Large intestine (tissue), 3 donors: ENCODE results near the gene SDK1. TPM values are rescaled to one million over a fixed set of nuclear protein-coding genes. Genes with fewer than 3 reads are reported as not detected.

ENCODE experiments used
- DNase-seq, 2 donors: peaks; one replicate each; pipeline versions ENCODE4 v3.0.0 to v3.0.0-alpha.2; 2013
- H3K27ac ChIP-seq: one replicate; pipeline ENCODE4 v1.5.1; 2013; ENCODE audit warnings: low read length
- H3K27me3 ChIP-seq: 2 replicates; pipeline ENCODE4 v1.6.1; 2013; ENCODE audit warnings: low read length; ENCODE audit not compliant: control insufficient read depth, insufficient read depth
- H3K36me3 ChIP-seq: 2 replicates; pipeline ENCODE4 v1.6.1; 2013; ENCODE audit warnings: low read length; ENCODE audit not compliant: control insufficient read depth, insufficient read depth
- H3K4me1 ChIP-seq: one replicate; pipeline ENCODE4 v1.6.1; 2013; ENCODE audit warnings: low read length; ENCODE audit not compliant: control insufficient read depth, insufficient read depth
- H3K4me3 ChIP-seq: one replicate; pipeline ENCODE4 v1.5.1; 2013; ENCODE audit warnings: low read length
- H3K9me3 ChIP-seq: one replicate; pipeline ENCODE4 v1.6.1; 2013; ENCODE audit warnings: mild to moderate bottlenecking, low read depth, low read length, moderate library complexity; ENCODE audit not compliant: control insufficient read depth
- WGBS: methylation state at CpG from one replicate; pipeline ENCODE4 v1.1.5; 2013; ENCODE audit warnings: low lambda C conversion rate; ENCODE audit not compliant: insufficient coverage; 5-methylcytosine and 5-hydroxymethylcytosine counted together
- polyA plus RNA-seq: library from polyadenylated mRNA; unstranded; fragments of 120-200 nt; gene quantifications from one replicate; pipeline ENCODE4 v1.2.1, GENCODE V29; 2013

The SDK1 gene
- polyA plus RNA-seq, 1 donor: 6.4 TPM

DNA sequence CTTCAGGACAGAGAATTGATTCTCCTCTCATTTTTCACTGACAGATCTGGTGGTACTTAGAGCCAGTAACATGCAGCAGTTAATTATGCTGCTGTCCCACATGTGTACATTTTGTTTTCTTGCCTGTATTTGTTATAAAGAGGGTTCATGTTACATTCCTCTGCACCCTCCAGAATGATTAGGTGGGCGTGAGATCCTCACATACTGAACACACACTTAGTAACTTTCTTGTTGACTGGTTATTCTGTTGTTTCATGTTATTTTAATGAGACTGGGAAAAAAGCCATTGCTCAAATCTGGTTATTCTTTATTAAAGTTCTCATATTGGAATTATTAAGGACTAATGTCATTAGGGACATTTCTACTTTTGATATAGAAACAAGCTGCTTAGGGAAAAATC lies 409.1 kb downstream of the SDK1 start:
- H3K4me3 ChIP-seq: no peak overlapping the region
- H3K27ac ChIP-seq: no peak overlapping the region
- H3K27me3 ChIP-seq: no peaks in the 10 kb centered on the region
- H3K4me1 ChIP-seq: no peaks in the 10 kb centered on the region
- H3K9me3 ChIP-seq: no peaks in the 10 kb centered on the region
- no peak for DNase-seq
- WGBS: no CpG with 5 or more reads among the region's 1 CpG
- no peaks in the 10 kb centered on the region for H3K36me3 ChIP-seq

DNA sequence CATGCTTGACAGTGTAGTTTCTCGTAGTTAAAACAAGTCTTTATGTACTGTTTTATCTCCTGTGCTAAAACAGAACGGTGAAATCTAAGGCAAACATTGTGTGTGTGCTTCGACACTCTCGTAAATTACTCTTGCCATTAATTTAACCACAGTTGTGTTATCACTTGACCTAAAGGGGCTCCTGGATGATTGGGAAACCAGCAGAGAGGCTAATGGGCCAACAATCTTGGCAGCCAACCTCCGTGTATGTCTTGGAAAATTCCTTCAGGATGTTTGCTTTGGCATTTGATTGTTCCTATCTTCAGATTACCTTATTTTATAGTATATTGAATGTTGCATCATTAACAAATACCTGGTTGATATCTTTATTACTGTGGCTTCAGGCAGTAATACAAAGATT lies 409.5 kb downstream of the SDK1 start:
- no peaks in the 10 kb centered on the region for H3K9me3 ChIP-seq
- H3K27me3 ChIP-seq: no peaks in the 10 kb centered on the region
- no peaks in the 10 kb centered on the region for H3K36me3 ChIP-seq
- no CpG with 5 or more reads among the region's 5 CpGs for WGBS
- H3K4me1 ChIP-seq: no peaks in the 10 kb centered on the region
- no peak overlapping the region for H3K27ac ChIP-seq
- DNase-seq: no peak
- H3K4me3 ChIP-seq: no peak overlapping the region

DNA sequence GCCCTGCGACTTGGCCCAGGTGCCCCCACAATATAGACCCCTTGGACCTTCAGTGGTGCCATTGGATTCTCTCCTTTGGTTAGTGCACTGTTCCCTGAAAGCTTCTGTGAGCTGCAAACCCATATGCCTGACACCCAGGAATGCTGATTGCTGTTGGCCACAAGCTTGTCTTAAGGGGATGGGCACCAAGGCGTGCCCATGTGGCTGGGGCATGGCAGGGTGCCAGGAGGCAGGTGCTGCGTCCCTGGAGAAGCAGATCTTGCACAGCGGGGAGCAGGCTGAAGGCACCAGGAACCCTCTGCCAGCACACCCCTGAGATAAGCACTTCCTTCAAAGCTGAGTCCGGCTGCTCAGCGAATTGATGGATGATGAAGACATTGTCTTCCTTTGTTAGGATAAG lies 411.8 kb downstream of the SDK1 start:
- H3K4me1 ChIP-seq: no peaks in the 10 kb centered on the region
- WGBS: no CpG with 5 or more reads among the region's 6 CpGs
- H3K4me3 ChIP-seq: no peak overlapping the region
- H3K27me3 ChIP-seq: no peaks in the 10 kb centered on the region
- no peaks in the 10 kb centered on the region for H3K9me3 ChIP-seq
- H3K36me3 ChIP-seq: no peaks in the 10 kb centered on the region
- no peak overlapping the region for H3K27ac ChIP-seq
- DNase-seq: peak in 1 of 2 donors; percentile 11

DNA sequence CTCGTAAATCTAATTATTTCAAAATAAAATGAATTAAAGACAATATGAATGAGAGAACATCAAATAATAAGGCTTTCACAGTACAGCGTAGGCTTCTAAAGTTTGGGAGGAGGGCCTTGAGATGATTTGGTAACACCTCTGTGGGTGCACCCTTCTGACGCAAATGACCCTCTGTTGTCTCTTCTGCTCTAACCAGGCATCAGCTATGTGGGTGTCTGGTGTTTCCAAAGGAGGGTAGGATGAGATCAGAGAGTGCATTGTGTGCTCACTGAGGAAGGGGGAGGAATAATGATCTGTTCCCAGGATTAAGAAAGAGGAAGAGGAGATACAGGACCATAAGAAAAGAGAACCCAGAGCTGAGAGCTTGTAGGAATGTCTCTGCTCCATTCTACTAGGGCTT lies 420.4 kb downstream of the SDK1 start:
- H3K4me1 ChIP-seq: no peaks in the 10 kb centered on the region
- no peaks in the 10 kb centered on the region for H3K36me3 ChIP-seq
- DNase-seq: no peak
- no peaks in the 10 kb centered on the region for H3K9me3 ChIP-seq
- no peak overlapping the region for H3K27ac ChIP-seq
- no CpG with 5 or more reads among the region's 3 CpGs for WGBS
- no peaks in the 10 kb centered on the region for H3K27me3 ChIP-seq
- no peak overlapping the region for H3K4me3 ChIP-seq

DNA sequence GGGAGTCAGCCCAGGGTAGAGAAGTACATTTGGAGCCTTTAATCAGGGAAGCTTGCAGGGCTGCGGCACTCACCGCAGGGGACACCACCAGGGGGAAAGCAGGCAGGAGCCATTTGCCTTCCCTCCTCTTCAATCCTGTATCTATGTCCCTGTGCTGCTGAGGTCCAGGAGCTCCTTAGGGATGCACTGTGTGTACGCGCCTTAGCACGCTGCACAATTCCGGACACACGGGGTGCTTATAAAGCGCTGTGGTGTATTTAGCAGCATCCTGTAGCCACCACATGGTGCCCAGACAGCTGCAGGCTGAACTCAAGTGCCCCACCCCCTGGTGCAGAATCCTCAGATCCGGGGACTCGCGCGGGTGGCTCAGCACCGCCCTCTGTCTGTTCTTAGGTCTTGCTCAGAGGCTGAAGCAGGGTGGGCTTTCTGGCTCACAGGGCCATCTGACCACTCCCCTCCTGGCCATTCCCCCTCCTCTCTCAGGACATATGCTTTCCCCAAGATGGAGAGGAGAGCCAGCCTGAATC lies 421.4 kb downstream of the SDK1 start:
- H3K4me1 ChIP-seq: no peaks in the 10 kb centered on the region
- peak; percentile 27 to 55 for DNase-seq
- no peaks in the 10 kb centered on the region for H3K9me3 ChIP-seq
- H3K36me3 ChIP-seq: no peaks in the 10 kb centered on the region
- WGBS: no CpG with 5 or more reads among the region's 13 CpGs
- no peak overlapping the region for H3K4me3 ChIP-seq
- no peak overlapping the region for H3K27ac ChIP-seq
- no peaks in the 10 kb centered on the region for H3K27me3 ChIP-seq

DNA sequence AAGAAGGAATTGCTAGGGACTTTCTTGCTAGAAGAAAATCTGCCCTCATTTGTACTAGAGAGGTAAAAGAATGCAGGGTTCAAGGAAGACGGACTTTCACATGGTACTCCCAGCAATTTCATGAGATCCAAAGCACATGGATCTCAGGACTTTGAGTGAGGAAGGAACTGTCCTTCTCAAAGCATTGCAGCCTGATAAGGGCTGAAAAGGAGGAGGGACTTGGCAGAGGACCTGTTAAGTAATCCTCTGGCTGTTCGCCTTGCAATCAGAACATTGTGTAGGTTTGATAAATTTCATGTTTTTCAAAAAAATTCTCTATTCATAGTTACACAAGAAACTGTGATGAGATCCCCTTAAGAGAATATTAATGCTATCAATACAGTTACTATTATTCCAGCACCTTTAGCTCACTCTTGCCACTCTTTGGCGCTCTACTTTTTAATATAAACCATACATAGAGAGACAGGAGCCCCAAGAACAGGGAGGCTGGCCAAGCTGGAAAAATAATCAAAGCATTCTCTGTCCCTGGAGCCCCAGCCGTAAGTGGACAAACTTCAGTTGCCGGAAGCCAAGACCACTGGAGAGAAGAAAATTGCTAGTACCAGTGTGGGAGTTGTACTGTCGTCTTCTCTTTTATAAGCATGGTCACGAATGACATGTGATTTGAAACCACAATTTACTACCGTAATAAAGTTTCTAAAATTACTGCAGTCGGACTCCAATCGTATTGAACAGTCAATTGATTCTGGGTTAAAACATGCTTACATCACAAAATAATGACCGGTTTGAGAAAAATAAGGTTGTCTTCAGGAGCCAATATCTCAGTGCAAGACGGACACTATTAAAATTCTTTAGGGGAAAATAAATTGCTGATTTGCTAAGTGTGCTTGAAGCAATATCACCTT lies 424.4 kb downstream of the SDK1 start:
- Histone ChIP-seq H3K27ac (no peak overlapping the region), H3K4me1 (no peaks in the 10 kb centered on the region), H3K9me3 (no peaks in the 10 kb centered on the region), H3K4me3 (no peak overlapping the region), H3K36me3 (no peaks in the 10 kb centered on the region), H3K27me3 (no peaks in the 10 kb centered on the region)
- WGBS: 73% methylated on average over 2 of the region's 12 CpGs
- peak in 1 of 2 donors; percentile 22 for DNase-seq

DNA sequence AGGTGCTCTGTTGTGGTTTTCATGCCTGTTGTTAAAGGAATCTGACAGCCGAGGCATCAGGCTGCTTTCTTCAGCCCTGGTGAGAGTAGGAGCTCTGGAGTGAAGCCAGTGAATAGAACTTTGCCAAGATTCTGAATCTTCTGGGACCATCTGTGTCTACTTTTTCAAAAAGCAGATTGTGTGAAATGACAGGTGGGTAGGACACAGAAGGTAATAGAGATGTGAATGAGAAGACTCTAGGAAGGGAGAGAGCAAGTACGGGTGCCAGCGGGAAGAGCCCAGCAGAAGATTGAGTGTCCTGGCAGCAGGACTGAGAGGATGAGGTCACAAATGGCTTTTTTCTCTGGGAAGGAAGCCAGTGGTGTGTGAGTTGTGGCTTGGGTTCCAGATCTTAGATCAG lies 429.2 kb downstream of the SDK1 start:
- Histone ChIP-seq H3K27ac (no peak overlapping the region), H3K4me1 (no peaks in the 10 kb centered on the region), H3K4me3 (no peak overlapping the region), H3K9me3 (no peaks in the 10 kb centered on the region), H3K36me3 (no peaks in the 10 kb centered on the region), H3K27me3 (no peaks in the 10 kb centered on the region)
- WGBS: 93% methylated on average over 2 of the region's 3 CpGs
- DNase-seq: peak in 1 of 2 donors; percentile 24

DNA sequence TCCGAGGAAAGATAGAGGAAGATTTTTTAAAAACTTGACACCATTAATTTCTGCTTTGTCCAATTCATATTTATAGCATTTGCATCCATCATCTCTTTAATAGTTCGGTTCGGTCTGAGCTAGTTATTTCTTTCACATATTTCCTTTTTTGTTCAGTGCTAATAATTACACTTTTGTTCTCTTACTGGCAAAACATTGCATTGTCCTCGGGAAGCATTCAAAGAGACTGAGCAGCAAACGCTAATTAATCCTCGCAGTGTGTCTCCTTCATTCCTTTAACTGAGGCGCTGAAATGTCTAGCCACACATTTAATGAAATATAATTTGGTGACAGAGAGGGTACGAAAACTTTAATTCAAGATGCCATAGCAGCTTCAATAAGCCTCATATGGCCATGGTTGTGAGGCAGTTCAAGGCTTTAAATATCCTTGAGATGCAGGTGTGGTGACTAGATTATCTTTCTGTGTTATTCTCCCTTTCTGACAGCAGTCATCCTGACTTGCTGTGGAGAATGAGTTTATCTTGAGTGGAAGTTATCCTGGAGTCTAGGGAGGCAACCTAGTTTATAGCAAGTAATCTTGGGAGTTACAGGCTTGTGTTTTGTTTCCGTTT lies 431.4 kb downstream of the SDK1 start:
- Histone ChIP-seq H3K4me1 (no peaks in the 10 kb centered on the region), H3K9me3 (peaks cover 5% of the 10 kb centered on the region), H3K27ac (no peak overlapping the region), H3K36me3 (no peaks in the 10 kb centered on the region), H3K27me3 (no peaks in the 10 kb centered on the region), H3K4me3 (no peak overlapping the region)
- DNase-seq: no peak
- 92% methylated on average over 5 of the region's 9 CpGs for WGBS

DNA sequence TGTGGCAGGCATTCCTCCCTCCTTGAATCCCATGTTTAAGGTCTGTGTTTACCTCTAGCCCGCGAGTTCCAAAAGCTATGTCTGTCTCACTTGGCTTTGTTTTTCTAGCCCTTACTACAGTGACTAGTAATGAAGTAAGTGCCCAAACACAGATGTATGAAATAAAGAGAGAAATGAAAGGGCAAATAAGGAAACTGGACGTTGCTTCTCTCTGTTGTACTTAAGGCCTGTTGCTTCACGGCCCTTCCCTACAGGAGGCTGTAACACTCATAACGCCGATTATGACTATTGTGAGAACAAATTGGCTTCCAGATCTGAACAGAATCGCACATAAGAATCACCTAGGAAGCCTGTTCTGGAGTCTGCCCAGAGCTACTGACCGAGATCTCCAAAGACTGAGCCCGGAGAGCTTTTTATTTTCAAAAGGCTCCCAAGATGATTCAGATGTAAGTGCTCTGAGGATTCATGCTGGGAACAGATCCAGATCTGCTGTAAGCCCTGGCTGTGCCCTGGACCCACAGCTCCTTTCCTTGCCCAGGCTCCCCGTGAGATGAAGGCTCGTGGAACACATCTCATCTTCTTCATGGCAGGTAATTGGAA lies 432.6 kb downstream of the SDK1 start:
- no peak for DNase-seq
- Histone ChIP-seq H3K36me3 (no peaks in the 10 kb centered on the region), H3K27me3 (no peaks in the 10 kb centered on the region), H3K4me3 (no peak overlapping the region), H3K9me3 (peaks cover 5% of the 10 kb centered on the region), H3K27ac (no peak overlapping the region), H3K4me1 (no peaks in the 10 kb centered on the region)
- no CpG with 5 or more reads among the region's 11 CpGs for WGBS

DNA sequence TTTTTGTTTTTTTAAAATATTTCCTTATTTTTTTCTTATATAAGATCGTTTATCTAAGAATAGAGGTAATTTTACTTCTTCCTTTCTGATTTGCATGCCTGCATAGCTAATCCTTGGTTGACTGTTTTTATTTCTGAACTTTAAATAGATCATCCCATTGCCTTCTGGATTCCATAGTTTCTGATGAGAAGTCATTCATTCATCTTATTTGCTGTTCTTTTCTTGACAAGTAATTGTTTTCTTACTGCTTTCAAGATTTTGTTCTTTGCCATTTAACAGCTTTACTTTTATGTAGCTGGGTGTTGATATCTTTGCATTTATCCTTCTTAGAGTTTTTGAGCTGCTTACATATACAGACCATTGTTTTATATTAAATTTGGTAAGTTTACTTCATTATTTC lies 437.9 kb downstream of the SDK1 start:
- no peak overlapping the region for H3K27ac ChIP-seq
- H3K36me3 ChIP-seq: no peaks in the 10 kb centered on the region
- 100% methylated on average over 1 of the region's 1 CpG for WGBS
- no peak for DNase-seq
- H3K4me3 ChIP-seq: no peak overlapping the region
- no peaks in the 10 kb centered on the region for H3K4me1 ChIP-seq
- no peaks in the 10 kb centered on the region for H3K27me3 ChIP-seq
- H3K9me3 ChIP-seq: peaks cover 5% of the 10 kb centered on the region
